SIG-M5 treated with dmso at 0.1 percent for 504 hours (cell line): ENCODE results near the gene WNT2B.

ENCODE experiments used
- DNase-seq: peaks from one replicate; lab custom pipeline; 2025; ENCODE audit not compliant: unreplicated experiment; lab: John Stamatoyannopoulos, UW

WNT2B gene

DNA sequence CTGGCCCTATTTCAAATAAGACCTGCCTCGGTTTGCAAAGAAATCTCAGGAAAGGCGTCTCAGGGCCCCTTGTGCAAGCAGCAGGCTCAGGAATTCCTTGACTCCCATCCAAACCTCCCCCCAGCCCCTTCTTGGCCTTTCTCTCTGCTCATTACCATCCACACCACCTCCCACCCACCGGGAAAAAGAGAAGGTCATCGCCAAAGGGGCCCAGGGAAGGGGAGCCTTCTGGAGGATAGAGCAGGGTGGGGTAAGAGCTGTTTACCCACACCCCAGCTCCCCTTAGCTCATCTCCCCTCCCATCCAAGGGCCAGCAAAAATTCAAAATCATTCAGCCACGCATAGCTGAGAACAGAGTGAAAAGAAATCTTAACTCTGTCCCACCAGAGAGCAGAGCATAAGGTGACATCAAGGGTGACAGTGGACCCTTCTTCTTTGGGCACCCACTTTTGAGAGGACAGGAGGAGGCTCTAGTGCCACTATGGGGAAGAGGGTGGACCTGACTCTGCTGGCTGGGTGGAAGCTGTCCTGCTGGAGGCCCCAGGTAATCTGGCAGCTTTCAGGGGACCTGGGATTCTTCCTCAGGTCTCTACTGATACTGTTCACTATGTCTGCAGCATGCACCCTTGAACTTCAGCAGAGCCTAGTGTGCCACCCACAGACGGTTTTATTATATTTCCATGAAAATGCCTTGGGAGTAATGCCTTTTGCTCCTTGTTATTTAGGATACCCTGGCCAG is 3.9 kb upstream of the WNT2B start:
- DNase-seq, result no peak

DNA sequence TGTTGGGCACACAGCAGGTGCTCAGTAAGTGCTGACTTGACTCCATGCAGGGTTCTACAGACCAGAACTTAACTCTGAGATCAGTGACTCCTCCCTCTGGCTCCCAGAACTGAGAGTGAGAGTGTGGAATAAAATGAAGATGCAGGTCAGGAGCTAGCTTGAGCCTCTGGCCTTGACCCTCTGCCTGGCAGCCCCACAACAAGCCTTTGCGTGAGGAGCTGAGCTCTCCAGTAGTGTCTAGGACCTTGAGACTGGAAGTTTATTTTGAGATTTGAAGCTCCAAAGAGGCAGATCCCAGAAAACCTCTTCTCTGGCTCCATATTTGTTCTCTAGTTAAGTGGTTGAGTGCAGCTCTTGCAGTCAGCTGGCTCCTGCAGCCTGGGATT is 3.4 kb upstream of the WNT2B start:
- DNase-seq, result no peak

DNA sequence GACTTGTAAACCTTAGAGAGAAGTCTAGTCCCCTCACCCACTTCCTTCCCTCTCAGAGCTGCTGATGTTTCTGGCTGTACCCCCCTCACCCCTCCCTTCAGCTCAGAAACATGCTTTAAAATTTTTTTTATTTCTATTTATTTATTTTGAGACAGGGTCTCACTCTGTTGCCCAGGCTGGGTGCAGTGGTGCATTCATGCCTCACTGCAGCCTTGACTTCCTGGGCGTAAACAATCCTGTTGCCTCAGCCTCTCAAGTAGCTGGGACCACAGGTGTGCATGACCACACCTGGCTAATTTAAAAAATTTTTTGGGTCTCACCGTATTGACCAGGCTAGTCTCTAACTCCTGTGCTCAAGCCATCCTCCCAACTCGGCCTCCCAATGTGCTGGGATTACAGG is 2.9 kb upstream of the WNT2B start:
- no peak for DNase-seq

DNA sequence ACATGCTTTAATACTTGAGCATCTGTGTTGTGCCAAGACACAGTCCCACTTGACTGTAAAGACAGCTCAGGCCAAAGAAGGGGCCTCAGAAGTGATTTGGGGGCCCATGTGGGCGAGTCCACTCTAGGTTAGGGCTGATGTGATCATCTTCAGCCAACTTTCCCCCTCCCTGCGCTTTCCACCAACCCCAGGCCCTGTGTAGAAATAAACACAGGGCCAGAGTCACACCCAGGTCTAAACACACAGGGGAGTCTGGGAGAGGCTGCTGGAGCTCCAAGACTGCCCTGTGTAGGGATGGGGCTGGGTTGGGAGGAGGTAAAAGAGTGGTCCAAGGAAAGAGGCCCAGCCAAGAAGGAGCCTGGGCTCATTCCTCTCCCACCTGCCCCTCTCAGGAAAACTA is 2.5 kb upstream of the WNT2B start:
- DNase-seq, result no peak

DNA sequence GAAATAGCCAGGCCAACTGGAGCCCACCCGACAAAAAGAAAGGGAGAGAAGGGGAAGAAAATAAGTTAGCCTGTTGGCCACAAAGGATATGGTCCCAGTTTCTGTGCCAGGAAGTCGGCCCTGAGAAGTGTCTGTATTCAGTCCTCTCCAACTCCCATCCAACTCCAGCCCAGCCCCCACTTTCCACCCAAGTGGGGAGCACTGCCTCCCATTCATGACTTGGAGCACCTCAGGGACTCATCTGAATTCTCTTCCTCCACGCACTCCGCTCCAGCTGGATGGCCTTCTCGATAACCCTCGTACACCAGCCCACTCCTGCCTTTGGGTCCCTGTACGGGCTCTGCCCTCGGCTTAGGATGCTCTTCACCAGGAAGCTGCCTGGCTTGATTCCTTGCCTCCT is 2.0 kb upstream of the WNT2B start:
- no peak for DNase-seq

DNA sequence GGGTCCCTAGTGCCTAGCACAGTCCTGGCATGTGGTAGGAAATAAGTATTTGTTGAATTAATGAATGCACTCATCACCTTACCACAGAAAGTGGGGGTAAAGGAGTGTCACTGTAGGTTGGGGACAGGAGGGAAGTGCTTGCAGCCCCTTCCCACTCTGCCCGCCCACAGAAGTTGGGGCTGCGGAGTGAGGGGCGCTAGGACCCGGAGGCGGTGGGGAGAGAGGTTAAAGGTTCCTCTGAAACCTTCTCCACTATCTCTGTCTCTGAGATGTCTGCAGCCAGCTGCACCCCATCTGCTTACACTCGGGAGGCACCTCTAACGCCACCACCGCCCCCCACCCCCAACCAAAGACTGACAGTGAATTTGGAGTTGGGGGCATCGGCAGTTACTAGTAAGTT is 1.4 kb upstream of the WNT2B start:
- no peak for DNase-seq

DNA sequence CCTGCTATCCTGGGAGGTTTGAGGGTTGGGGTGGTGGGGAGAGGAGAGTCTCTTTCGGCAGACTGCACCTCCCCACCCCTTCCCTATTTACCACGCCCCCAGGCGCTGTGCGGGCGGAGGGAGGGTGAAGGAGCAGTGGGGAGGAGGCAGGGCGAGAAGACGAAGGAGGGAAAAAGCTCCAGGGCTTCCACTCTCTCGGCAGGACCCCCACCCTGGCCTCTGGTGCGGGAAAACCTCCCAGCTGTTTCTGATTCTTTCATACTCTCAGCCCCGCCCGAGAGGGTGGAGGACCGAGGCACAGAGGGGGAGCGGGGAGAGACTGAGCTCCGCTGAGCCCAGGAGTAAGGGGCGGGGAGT is 866 bp upstream of the WNT2B start:
- no peak for DNase-seq

DNA sequence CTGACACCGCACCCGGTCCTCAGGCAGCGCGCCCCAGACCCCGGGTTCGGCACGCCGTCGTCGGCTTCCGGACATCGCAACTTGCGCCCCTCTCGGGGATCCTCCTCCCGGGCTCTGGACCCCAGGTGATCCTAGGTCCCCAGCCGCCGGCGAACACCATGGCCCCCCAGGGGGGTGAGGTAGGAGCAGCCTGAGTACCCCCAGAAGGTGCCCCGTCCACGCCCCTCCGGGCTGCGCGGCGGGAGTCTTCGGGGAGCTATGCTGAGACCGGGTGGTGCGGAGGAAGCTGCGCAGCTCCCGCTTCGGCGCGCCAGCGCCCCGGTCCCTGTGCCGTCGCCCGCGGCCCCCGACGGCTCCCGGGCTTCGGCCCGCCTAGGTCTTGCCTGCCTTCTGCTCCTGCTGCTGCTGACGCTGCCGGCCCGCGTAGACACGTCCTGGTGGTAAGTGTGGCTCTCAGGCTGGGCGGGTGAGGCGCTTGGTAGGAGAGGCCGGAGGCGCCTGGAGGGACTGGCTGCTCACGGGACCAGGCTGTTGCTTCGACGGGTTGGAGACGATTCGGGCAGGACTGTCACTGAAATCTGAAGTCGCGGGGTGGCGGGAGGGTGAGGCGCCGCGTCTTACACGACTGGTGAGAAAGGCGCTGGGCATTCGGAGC is 367 bp downstream of the WNT2B start:
- no peak for DNase-seq

DNA sequence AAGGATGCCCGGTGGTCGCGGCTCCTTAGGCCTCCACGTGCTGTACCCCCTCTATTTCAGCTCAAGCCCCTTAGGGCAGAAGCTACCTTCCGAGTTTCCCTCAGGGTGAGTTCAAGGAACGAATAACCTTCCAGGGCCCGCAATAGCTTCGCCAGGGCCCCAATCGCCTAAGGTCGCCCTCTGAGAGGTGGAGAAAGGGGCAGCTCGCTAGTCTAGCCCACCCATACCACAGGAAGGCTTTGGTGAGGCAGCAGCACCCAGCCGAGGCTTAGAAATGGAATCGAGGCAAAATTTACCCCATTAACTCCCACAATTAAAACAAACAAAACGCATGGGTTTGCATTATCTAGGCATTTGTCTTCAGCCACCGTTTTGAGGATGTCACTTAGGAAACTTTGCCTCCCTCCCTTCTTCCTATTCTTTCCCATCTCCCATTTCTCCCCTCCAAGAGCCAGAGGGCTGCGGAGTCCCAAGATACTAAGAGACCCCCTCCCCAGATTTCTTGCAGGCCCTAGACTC is 954 bp downstream of the WNT2B start:
- no peak for DNase-seq

DNA sequence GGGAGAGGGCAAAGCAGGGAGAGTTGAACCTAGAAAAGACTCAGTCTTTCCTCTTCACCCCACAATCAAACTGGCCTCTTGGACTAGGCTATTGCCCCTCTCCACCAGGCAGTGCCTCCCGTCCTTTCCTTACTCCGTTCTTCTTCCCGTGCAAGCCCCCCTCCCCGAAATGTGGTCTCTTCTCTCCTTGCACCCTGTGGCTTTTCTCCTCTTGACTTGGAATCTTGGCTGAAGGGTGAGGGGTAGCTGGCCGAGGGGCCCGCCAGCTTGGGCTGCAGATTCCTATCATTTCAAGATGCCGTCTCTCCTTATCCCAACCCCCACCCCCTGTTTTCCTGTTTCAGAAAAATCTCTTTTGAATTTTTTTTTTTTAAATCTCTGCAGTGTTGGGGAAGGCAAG is 1.6 kb downstream of the WNT2B start:
- no peak for DNase-seq

DNA sequence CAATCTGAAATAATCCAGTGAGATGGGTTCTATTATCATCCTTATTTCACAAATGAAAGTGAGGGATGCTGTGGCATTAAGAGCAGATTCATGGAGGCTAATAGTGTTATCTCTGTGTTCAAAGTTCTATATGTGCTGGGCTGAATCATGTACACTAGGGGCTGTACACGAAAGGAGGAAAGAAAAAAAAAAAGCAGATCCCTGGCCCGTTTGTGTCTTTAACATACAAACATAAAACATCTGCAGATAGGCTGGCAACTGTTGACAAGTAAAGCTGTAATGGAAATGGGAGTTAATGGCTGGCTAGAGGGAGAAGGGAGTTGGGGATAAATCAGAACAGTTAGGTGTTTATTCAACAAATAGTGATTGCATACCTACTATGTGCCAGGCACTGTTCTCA is 3.1 kb downstream of the WNT2B start:
- no peak for DNase-seq

DNA sequence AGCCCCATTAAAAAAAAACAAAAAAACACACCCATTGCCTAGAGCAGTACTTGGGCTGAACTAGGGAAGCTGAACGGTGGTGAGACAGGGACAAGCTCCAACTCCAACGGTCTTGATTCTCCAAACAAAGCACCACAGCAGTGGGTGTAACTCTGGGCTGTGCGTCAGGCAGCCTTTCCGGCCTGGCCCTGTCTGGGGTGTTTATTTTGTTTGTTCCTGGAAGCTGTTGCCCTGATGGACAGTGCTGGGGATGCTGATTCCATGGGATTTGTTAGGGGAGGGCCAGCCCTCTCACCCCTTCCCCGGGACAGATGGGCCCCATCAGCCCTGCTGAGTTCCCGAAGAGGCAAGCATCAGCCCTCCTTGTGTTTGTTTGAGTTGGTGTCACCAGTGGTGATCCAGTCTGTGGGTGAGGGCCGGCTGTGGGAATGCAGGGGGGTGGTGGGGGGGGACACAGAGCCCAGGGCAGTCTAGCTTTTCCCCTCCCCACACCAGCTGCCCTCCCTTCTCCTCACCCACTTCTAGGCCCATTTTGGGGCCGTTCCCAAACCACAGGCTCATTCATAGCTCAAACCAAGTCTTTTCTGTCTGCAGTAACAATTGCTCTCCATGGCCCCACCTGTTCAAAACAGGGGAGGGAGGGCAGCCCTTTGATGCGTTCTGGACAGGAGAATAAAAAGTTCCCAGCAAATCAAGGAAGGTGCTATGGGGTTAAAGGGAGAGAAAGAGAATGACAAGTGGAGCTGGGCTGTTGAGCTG is 4.5 kb downstream of the WNT2B start:
- no peak for DNase-seq

DNA sequence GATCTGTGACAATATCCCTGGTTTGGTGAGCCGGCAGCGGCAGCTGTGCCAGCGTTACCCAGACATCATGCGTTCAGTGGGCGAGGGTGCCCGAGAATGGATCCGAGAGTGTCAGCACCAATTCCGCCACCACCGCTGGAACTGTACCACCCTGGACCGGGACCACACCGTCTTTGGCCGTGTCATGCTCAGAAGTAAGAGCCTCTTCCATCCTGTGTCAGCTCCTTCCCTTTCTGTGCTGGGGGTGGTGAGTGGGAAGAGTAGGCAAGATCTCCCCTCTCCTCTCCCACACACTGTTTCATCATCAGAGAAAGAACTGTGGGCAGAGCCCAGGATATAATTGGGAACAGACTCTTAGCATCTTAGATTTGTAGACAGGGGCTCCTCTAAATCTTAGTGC is 6.1 kb downstream of the WNT2B start:
- no peak for DNase-seq

DNA sequence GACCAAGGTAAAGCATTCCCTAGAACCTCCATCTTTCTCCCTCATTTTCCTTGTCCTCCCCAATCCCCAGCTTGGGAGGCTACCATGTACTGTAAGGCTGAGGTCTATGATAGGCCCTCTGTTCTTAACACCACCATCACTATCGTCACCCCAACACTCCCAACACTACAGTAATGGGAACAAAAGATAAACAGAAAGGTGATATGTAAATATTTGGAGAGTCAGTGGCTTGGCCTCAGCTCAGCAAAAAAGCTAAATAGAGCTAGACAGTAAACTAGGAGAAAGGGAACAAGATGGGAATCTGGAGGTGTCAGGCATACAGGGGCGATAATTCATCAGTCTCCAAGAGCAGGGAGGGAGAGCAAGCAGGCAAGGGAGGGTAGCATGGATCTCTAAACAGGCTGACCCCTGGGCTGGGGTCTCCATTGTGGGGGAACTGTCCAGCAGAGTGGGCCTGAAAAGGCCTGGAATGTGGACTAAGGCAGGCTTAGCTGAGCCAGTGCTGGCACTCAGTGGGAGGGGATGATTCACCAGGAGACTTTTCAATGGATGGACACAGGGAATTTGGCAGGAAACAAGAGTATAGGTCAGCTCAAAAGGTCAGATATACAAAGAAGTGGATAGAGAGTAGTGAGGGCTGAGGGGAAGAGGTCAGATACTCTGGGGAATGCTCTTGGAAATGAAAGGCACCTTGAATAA is 6.7 kb downstream of the WNT2B start:
- no peak for DNase-seq

DNA sequence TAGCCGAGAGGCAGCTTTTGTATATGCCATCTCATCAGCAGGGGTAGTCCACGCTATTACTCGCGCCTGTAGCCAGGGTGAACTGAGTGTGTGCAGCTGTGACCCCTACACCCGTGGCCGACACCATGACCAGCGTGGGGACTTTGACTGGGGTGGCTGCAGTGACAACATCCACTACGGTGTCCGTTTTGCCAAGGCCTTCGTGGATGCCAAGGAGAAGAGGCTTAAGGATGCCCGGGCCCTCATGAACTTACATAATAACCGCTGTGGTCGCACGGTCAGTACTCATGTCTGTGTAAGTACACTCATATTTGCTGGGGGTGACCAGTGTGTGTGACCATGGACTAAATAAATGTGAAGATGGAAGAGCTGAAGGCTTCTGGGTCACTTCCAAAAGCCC is 7.4 kb downstream of the WNT2B start:
- no peak for DNase-seq

DNA sequence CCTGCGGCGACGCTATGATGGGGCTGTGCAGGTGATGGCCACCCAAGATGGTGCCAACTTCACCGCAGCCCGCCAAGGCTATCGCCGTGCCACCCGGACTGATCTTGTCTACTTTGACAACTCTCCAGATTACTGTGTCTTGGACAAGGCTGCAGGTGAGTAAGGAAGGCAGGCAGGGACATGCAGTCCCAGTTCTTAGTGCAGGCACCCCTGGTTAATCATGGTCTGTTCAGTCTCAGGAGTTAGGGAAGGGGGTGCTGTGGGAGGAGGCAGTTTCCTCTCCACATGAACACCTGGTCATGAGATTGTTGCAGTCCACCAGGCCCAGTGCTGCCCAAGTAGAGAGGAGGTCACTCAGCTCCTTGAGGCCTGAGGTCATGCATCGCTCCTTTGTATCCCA is 8.5 kb downstream of the WNT2B start:
- no peak for DNase-seq

DNA sequence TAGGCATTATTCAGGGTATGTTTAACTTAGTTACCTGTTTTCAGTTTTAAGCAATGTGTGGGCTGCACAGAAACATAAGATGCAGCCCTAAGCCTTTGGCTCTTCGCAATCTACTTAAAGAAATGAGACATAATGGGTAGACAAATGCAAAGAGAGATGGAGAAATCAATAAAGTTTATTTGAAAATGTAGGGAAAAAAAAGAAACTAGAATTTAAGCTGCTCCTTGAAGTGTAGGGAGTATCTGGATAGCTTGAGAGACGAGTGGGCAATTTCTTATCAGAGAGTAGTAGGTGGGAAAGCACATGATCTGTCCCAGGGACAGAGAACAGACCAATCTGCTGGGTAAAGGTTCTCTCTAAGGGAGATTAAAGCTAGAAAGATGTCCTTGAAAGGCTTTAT is 8.9 kb downstream of the WNT2B start:
- DNase-seq, result no peak

DNA sequence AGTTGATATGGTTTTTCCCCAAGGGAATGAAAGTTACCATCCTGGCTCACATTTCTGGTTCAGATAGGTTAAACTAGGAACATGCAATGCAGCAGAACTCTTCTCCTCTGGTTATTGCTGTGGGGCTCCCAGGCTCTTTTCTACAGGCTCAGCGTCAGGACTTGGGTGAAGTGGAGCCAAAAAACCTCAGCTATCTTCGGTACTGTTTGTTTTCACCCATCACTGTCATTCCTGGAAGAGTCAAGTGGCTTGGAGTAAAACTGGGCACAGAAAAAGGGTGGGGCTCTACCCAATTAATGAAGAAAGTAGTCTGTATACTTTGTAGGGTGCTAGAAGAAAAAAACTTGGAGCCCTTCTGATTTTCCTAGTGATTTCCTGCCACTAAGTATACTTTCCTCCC is 9.4 kb downstream of the WNT2B start:
- DNase-seq, result no peak

DNA sequence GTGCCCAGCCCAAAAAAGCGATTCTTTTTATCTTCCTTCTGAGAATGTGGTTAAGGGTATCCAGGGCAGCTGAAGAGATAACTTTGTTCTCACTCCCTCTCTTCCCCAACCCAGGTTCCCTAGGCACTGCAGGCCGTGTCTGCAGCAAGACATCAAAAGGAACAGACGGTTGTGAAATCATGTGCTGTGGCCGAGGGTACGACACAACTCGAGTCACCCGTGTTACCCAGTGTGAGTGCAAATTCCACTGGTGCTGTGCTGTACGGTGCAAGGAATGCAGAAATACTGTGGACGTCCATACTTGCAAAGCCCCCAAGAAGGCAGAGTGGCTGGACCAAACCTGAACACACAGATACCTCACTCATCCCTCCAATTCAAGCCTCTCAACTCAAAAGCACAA is 11.4 kb downstream of the WNT2B start:
- DNase-seq, result no peak

DNA sequence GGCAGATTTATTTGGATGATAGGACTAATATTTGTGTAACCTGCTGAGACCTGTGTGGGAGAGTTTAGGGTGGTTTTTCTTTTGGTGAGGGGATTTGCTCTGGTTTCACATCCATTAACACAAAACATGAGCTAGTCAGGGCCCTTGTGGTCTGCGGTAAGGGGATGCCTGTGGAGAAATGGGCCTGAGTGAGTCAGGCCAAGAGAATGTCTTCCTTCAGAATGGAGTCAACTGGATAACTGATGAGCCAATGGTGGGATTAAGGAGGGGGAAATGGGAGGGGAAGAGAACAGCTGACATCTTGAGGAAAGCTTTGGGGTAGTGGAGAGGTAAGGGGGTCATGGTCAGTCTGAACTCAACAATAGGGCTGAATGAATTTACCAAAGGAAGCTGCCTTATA is 13.9 kb downstream of the WNT2B start:
- DNase-seq, result no peak

DNA sequence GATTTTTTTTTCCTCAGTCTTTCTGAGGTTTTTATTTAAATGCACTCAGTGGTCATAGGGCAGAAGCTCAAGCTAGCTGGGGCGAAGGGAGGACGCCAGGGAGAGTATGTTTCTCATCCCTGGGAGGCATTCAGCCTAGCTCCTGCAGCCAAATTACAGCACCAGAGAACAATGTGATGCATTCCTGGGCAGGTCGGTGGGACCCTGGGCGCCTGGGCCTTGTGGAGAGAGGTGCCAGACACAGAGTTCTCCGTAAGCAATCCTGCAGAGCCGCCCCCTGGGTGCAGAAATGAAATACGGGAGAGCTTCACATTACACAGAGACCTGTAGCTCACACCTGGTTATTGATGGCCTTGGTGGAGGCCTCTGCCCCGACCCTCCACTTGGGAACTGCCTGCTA is 15.5 kb downstream of the WNT2B start:
- no peak for DNase-seq

DNA sequence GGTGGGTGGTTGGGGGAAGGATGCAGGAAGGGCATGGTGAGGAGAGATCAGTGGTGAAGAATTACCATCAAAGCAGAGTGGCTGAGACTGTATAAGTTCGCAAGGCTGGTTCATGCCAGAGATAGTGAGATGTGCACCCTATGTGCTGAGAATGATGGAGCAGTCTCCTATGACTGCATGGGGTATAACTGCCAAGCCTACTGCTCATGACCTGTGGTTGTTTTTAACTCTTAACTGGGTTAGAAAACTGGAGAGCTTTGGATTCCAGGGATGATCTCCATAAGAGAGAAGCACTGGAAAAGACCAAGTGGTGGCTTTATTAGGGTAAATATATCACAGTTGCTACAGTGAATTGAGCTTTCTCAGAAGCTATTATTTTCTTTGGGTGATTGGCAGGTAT is 16.2 kb downstream of the WNT2B start:
- no peak for DNase-seq
